HCT116 (cell line): ENCODE data around the gene DEPDC4. TPM values are rescaled to one million over a fixed set of nuclear protein-coding genes. Genes with fewer than 3 reads are reported as not detected.
A peak's percentile ranks its signal among the peaks of the same experiment; 100 is the strongest.

ENCODE experiments used
- ATAC-seq: fragments of 200-7000 bp; cut with Tn5 transposase; 2 replicates; pipeline ENCODE4 v1.9.1; 2020; ENCODE audit warnings: mild to moderate bottlenecking, moderate library complexity
- BruUV-seq: library from RNA; stranded (reverse); fragments of 400-500 nt; replicated peaks from 2 replicates; lab custom pipeline; 2021; lab: Mats Ljungman, UMichigan
- CTCF ChIA-PET: fragments of 300-600 bp; sonication (Branson Sonifier 250); formaldehyde crosslinking; loops from one replicate; lab custom pipeline; 2021; ENCODE audit warnings: antibody characterized with exemption; lab: Charles Lee
- POLR2A ChIA-PET: fragments of 300-600, 350-600 bp; sonication (Branson Sonifier 250); formaldehyde crosslinking; loops from one replicate; lab custom pipeline; 2021; ENCODE audit warnings: antibody characterized with exemption; lab: Charles Lee
- RAD21 ChIA-PET, 2 experiments: fragments of 300-600 bp; sonication (Branson Sonifier 250); formaldehyde crosslinking; loops; one replicate each; lab custom pipeline; 2023; ENCODE audit warnings: low total read pairs in 2 of 2; ENCODE audit not compliant: uncharacterized antibody in 2 of 2, unreplicated experiment in 2 of 2, low non-redundant PET in 1 of 2; lab: Charles Lee
- DNase-seq: peaks from one replicate; pipeline ENCODE4 v3.0.0-alpha.2; 2010; ENCODE audit warnings: low read depth, low spot score
- H2AFZ ChIP-seq: fragments of 200-600 bp; shearing (Covaris generic), sonication (generic); 2 replicates; pipeline ENCODE4 v1.6.1; 2017; ENCODE audit warnings: low read depth, mixed run types, mixed read lengths, antibody characterized with exemption, low read length; ENCODE audit not compliant: poor library complexity, severe bottlenecking
- H3K27ac ChIP-seq: 2 replicates; pipeline ENCODE4 v1.5.1; 2012; ENCODE audit warnings: low read depth, low read length
- H3K27me3 ChIP-seq: fragments of 200-600 bp; sonication (generic); 2 replicates; pipeline ENCODE4 v1.6.1; 2016; ENCODE audit warnings: mixed run types, low read length, mixed read lengths; ENCODE audit not compliant: insufficient read depth
- H3K36me3 ChIP-seq, 2 experiments: fragments of 200-500 bp in 1 of 2; fragments of 200-600 bp in 1 of 2; sonication (Bioruptor generic) in 1 of 2; sonication (generic) in 1 of 2; 2 replicates each; pipeline versions ENCODE4 v1.5.1 to v1.6.1; 2014 to 2016; ENCODE audit warnings: low read length in 2 of 2, inconsistent platforms in 1 of 2, mixed read lengths in 1 of 2, mixed run types in 1 of 2; ENCODE audit not compliant: insufficient read depth in 2 of 2, control insufficient read depth in 1 of 2
- H3K4me1 ChIP-seq, 2 experiments: fragments of 200-600 bp in 1 of 2; sonication (generic) in 1 of 2; 2 replicates each; pipeline versions ENCODE4 v1.5.1 to v1.6.1; 2012 to 2017; ENCODE audit warnings: low read length in 2 of 2, inconsistent platforms in 1 of 2, mild to moderate bottlenecking in 1 of 2, mixed read lengths in 1 of 2, mixed run types in 1 of 2, moderate library complexity in 1 of 2; ENCODE audit not compliant: insufficient read depth in 2 of 2, control insufficient read depth in 1 of 2
- H3K4me2 ChIP-seq: fragments of 200-600 bp; sonication (generic); 2 replicates; pipeline ENCODE4 v1.6.1; 2017; ENCODE audit warnings: mixed run types, low read length, mixed read lengths
- H3K4me3 ChIP-seq, 2 experiments: fragments of 200-600 bp in 1 of 2; sonication (generic) in 1 of 2; replicated peaks in 1 of 2; 2 replicates each; pipeline ENCODE4 v1.5.1; 2011 to 2016; ENCODE audit warnings: low read length in 2 of 2, control low read depth in 1 of 2, low read depth in 1 of 2, mild to moderate bottlenecking in 1 of 2, mixed read lengths in 1 of 2, mixed run types in 1 of 2
- H3K79me2 ChIP-seq: fragments of 200-600 bp; sonication (generic); 2 replicates; pipeline ENCODE4 v1.6.1; 2017; ENCODE audit warnings: mild to moderate bottlenecking, mixed run types, low read length, moderate library complexity, mixed read lengths; ENCODE audit not compliant: insufficient read depth
- H3K9ac ChIP-seq: fragments of 200-600 bp; sonication (generic); 2 replicates; pipeline ENCODE4 v1.6.1; 2016; ENCODE audit warnings: low read length, mixed read lengths
- H3K9me2 ChIP-seq: fragments of 200-600 bp; sonication (generic), shearing (Covaris generic); 2 replicates; pipeline ENCODE4 v1.6.1; 2017; ENCODE audit warnings: mixed run types, mild to moderate bottlenecking, moderate library complexity; ENCODE audit not compliant: insufficient read depth
- H3K9me3 ChIP-seq, 2 experiments: fragments of 200-500 bp in 1 of 2; fragments of 200-600 bp in 1 of 2; sonication (Bioruptor generic) in 1 of 2; sonication (generic) in 1 of 2; 2 replicates each; pipeline ENCODE4 v1.6.1; 2014 to 2017; ENCODE audit warnings: low read length in 2 of 2, mixed read lengths in 2 of 2, inconsistent platforms in 1 of 2, low read depth in 1 of 2, mild to moderate bottlenecking in 1 of 2, mixed run types in 1 of 2, moderate library complexity in 1 of 2; ENCODE audit not compliant: control insufficient read depth in 1 of 2, insufficient read depth in 1 of 2
- H4K20me1 ChIP-seq: fragments of 200-600 bp; sonication (generic), shearing (Covaris generic); 2 replicates; pipeline ENCODE4 v1.6.1; 2017; ENCODE audit warnings: mixed run types, mild to moderate bottlenecking, moderate library complexity; ENCODE audit not compliant: insufficient read depth
- EGR1 ChIP-seq: IDR thresholded peaks from 2 replicates; pipeline ENCODE4 v1.6.1; 2012; ENCODE audit warnings: low read depth
- EZH2phosphoT487 ChIP-seq: fragments of 200-600 bp; IDR thresholded peaks from 2 replicates; pipeline ENCODE4 v1.6.1; 2018; ENCODE audit warnings: antibody characterized with exemption, borderline replicate concordance
- POLR2AphosphoS5 ChIP-seq: IDR thresholded peaks from 2 replicates; pipeline ENCODE4 v1.6.1; 2011; ENCODE audit warnings: mild to moderate bottlenecking, low read depth, low read length, moderate library complexity
- RAD21 ChIP-seq: IDR thresholded peaks from 2 replicates; pipeline ENCODE4 v1.6.1; 2012; ENCODE audit warnings: low read depth, mild to moderate bottlenecking
- SIN3A ChIP-seq: IDR thresholded peaks from 2 replicates; pipeline ENCODE4 v1.6.1; 2012; ENCODE audit warnings: low read depth
- SP1 ChIP-seq: IDR thresholded peaks from 2 replicates; pipeline ENCODE4 v1.6.1; 2012; ENCODE audit warnings: low read depth
- SRF ChIP-seq: IDR thresholded peaks from 2 replicates; pipeline ENCODE4 v1.6.1; 2012; ENCODE audit warnings: low read depth
- TCF7L2 ChIP-seq: IDR thresholded peaks from 2 replicates; pipeline ENCODE4 v1.7.0; 2011; ENCODE audit warnings: borderline replicate concordance, inconsistent platforms; ENCODE audit not compliant: insufficient read depth, insufficient read length; ENCODE audit errors: extremely low read depth
- YY1 ChIP-seq: IDR thresholded peaks from 2 replicates; pipeline ENCODE4 v1.6.1; 2011; ENCODE audit warnings: low read length, low read depth, moderate library complexity, mild to moderate bottlenecking; ENCODE audit not compliant: insufficient replicate concordance; ENCODE audit errors: extremely low read depth
- ZFX ChIP-seq: fragments of 450-650 bp; IDR thresholded peaks from 2 replicates; pipeline ENCODE4 v1.6.1; 2017
- ZNF274 ChIP-seq: fragments of 200-500 bp; sonication (Bioruptor generic); IDR thresholded peaks from 2 replicates; pipeline ENCODE4 v1.6.1; 2014; ENCODE audit warnings: mild to moderate bottlenecking, low read depth, low read length, inconsistent platforms
- intact Hi-C: fragments of 100-400 bp; cut with micrococcal nuclease; formaldehyde crosslinking; loops from 2 replicates; pipeline ENCODE4 v1.10.0; 2022
- total RNA-seq: library from RNA; stranded (reverse); gene quantifications from one replicate; pipeline ENCODE4 v1.2.1, GENCODE V29; 2021; ENCODE audit not compliant: unreplicated experiment
- TF ChIP-seq, protein P1 (sequence below): IDR thresholded peaks from 2 replicates; pipeline ENCODE4 v1.6.1; 2012; ENCODE audit warnings: low read depth
- TF ChIP-seq, protein P2 (sequence below): IDR thresholded peaks from 2 replicates; pipeline ENCODE4 v1.6.1; 2011; ENCODE audit warnings: mild to moderate bottlenecking, low read length, moderate library complexity; ENCODE audit not compliant: insufficient replicate concordance; ENCODE audit errors: extremely low read depth
- TF ChIP-seq, protein P3 (sequence below): IDR thresholded peaks from 2 replicates; pipeline ENCODE4 v1.6.1; 2012

The DEPDC4 gene
- total RNA-seq, 1 experiment from 2014 or later, result 3.4 TPM

DNA sequence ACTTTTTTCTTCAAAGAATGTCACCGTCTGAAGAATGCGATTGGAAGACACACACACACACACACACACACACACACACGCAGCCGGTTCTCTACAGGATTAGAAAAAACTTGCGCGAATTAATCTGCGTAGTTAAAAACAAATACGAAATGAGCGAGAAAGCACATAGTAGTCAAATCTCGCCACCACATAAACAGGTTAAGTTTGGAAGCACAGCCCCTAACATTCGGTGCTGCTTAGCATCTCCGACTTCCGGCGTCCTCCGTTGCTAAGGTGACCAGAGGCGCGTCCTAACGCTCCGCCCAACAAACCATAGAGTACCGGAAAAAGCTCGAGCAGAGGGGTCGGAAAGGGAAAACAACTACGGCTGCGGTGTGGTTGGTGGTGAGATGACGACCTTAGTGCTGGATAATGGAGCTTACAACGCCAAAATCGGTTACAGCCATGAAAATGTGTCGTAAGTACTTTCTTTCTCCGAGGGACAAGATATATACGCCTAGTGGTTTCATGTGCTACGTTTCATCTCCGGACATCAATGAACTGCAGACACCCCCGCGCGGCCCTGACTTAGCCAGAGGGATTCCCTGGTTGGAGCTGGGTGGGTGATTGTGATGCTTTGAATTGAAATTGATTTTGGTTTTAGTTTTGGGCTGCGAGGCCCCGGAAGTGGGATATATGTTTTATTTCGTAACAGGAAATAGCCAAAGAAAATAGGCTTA is 66.3 kb downstream of the DEPDC4 start, which contains the start of gene ACTR6 (continued):
- TF ChIP-seq, protein P1, sequence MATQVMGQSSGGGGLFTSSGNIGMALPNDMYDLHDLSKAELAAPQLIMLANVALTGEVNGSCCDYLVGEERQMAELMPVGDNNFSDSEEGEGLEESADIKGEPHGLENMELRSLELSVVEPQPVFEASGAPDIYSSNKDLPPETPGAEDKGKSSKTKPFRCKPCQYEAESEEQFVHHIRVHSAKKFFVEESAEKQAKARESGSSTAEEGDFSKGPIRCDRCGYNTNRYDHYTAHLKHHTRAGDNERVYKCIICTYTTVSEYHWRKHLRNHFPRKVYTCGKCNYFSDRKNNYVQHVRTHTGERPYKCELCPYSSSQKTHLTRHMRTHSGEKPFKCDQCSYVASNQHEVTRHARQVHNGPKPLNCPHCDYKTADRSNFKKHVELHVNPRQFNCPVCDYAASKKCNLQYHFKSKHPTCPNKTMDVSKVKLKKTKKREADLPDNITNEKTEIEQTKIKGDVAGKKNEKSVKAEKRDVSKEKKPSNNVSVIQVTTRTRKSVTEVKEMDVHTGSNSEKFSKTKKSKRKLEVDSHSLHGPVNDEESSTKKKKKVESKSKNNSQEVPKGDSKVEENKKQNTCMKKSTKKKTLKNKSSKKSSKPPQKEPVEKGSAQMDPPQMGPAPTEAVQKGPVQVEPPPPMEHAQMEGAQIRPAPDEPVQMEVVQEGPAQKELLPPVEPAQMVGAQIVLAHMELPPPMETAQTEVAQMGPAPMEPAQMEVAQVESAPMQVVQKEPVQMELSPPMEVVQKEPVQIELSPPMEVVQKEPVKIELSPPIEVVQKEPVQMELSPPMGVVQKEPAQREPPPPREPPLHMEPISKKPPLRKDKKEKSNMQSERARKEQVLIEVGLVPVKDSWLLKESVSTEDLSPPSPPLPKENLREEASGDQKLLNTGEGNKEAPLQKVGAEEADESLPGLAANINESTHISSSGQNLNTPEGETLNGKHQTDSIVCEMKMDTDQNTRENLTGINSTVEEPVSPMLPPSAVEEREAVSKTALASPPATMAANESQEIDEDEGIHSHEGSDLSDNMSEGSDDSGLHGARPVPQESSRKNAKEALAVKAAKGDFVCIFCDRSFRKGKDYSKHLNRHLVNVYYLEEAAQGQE, result no peak
- TF ChIP-seq SIN3A (peak; percentile 99), ZFX (peak; percentile 25; the same call in 1 of the 2 replicates)

DNA sequence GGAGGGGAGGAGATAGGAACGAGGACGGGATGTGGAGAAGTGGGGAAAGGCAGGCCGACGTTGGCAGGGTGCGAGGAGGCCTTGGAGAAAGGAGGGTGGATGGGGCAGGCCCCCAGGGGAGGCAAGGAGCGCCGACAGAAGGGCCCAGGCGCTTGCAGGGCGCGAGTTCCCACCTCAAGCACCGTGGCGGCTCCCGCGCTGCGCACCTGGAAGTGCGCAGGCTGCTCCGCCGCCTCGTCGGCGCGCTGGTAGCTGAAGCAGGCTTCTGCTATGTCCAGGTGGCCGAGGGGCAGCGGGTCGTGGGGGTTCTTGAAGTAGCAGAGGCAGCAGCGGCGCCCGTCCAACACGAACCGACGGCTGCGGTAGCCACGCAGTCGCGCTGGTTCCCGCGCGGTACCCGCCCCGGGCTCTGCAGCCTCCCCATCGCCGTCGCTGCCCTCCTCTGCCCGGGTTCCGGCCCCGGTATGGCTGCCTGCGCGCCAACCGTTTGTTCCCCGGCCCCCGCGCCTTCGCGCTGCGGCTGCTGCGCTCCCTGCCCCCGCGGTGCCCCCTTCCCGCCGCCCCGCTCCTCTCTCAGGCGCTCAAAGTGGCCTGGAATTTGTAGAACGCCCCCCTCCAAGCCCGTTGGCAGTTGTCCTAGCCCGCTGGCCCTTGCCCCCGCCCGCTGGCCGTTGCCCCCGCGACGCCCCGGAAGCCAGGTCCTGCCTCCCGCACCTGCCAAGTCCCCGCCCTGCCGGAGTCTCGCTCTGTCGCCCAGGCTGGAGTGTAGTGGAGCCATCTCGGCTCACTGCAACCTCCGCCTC is 67.3 kb downstream of the DEPDC4 start:
- Histone ChIP-seq H3K36me3 (peaks cover 0 to 9% of the 10 kb centered on the region in 2 experiments; a peak in 1 of 4 replicates), H4K20me1 (no peaks in the 10 kb centered on the region), H3K9me3 (no peaks in the 10 kb centered on the region), H2AFZ (peak overlapping the region; percentile 50), H3K4me2 (peak overlapping the region; percentile 79), H3K79me2 (peaks cover 31% of the 10 kb centered on the region), H3K4me1 (peaks cover 8 to 34% of the 10 kb centered on the region in 2 experiments), H3K4me3 (peak overlapping the region; percentile 84 to 94), H3K27ac (peak overlapping the region; percentile 72), H3K27me3 (no peaks in the 10 kb centered on the region), H3K9me2 (no peaks in the 10 kb centered on the region), H3K9ac (peak overlapping the region; percentile 77)
- CTCF ChIA-PET, result interaction anchor here (0.8 to 1.5 kb wide), 2 partner anchors 45 to 205 kb away, joined by 3 read pairs; no protein-coding TSS in a partner anchor
- TF ChIP-seq EGR1 (peak; percentile 33; the same call in 1 of the 2 replicates), ZNF274 (no peak), SP1 (peak; percentile 22; the same call in 1 of the 2 replicates), EZH2phosphoT487 (no peak), TCF7L2 (no peak), SRF (no peak), YY1 (peak; percentile 14), SIN3A (peak; percentile 51), ZFX (peak; percentile 71), RAD21 (no peak), POLR2AphosphoS5 (peak; percentile 63)
- TF ChIP-seq, protein P2, sequence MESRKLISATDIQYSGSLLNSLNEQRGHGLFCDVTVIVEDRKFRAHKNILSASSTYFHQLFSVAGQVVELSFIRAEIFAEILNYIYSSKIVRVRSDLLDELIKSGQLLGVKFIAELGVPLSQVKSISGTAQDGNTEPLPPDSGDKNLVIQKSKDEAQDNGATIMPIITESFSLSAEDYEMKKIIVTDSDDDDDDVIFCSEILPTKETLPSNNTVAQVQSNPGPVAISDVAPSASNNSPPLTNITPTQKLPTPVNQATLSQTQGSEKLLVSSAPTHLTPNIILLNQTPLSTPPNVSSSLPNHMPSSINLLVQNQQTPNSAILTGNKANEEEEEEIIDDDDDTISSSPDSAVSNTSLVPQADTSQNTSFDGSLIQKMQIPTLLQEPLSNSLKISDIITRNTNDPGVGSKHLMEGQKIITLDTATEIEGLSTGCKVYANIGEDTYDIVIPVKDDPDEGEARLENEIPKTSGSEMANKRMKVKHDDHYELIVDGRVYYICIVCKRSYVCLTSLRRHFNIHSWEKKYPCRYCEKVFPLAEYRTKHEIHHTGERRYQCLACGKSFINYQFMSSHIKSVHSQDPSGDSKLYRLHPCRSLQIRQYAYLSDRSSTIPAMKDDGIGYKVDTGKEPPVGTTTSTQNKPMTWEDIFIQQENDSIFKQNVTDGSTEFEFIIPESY, result no peak
- TF ChIP-seq, protein P3, sequence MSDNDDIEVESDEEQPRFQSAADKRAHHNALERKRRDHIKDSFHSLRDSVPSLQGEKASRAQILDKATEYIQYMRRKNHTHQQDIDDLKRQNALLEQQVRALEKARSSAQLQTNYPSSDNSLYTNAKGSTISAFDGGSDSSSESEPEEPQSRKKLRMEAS, result peak; percentile 50
- RAD21 ChIA-PET, result no interaction called here
- BruUV-seq, result no TSS peak
- ATAC-seq, result peak; percentile 83
- DNase-seq, result peak; percentile 52
- intact Hi-C loops, result loop anchor here (2.0 kb wide), 2 partner anchors 57 to 67 kb away; partner anchors contain the start of genes BLTP3B, DEPDC4 and SCYL2
- POLR2A ChIA-PET, result interaction anchor here (1.7 kb wide), 1 partner anchor 68 kb away, joined by 8 read pairs; the partner anchor contains the start of genes DEPDC4 and SCYL2
